ENCODE measurements around the gene RPL13A. TPM values are rescaled to one million over a fixed set of nuclear protein-coding genes. Genes with fewer than 3 reads are reported as not detected.

The RPL13A gene
- total and polyA plus RNA-seq, 2 of the 13 experiments (the other 11 are each of a cell fraction or from before 2014, with no cell fraction given): 2,601 to 3,407 TPM

GRCh38 chr19:49475995-49476880 is 11.2 kb upstream of the RPL13A start (continued):
- TF ChIP-seq GABPA (IDR thresholded peaks at IDR 0.05; ENCODE audit: low read depth, low read length): no peak
- 0 out of 2 replicates have a peak, but pooled peaks have one; percentile 8 for TF ChIP-seq GABPA (CRISPR knock-in tag; IDR thresholded peaks at IDR 0.05; ENCODE audit: low read depth)
- TF ChIP-seq ZNF879 (CRISPR knock-in tag; IDR thresholded peaks at IDR 0.05): no peak
- TF ChIP-seq RAD21 (CRISPR knock-in tag; IDR thresholded peaks at IDR 0.05): peak; percentile 36
- TF ChIP-seq GATAD2A (CRISPR knock-in tag; IDR thresholded peaks at IDR 0.05): peak; percentile 42; the same call in 1 of the 2 replicates
- 0 out of 2 replicates have a peak, but pooled peaks have one; percentile 36 for TF ChIP-seq ZBTB33 (CRISPR knock-in tag; IDR thresholded peaks at IDR 0.05)
- no peak for TF ChIP-seq ZNF138 (CRISPR knock-in tag; IDR thresholded peaks at IDR 0.05; ENCODE audit: low read depth)
- no peak for TF ChIP-seq ATF1 (CRISPR knock-in tag; IDR thresholded peaks at IDR 0.05)
- TF ChIP-seq MYNN (CRISPR knock-in tag; IDR thresholded peaks at IDR 0.05; ENCODE audit: low read depth): no peak
- no peak for TF ChIP-seq KDM4B (CRISPR knock-in tag; IDR thresholded peaks at IDR 0.05)
- TF ChIP-seq ZNF709 (CRISPR knock-in tag; IDR thresholded peaks at IDR 0.05): no peak
- no peak for TF ChIP-seq ZNF12 (CRISPR knock-in tag; IDR thresholded peaks at IDR 0.05)
- TF ChIP-seq ZFP36 (IDR thresholded peaks at IDR 0.05; ENCODE audit: borderline replicate concordance, low read depth, low read length, partially characterized antibody): peak; percentile 68
- TF ChIP-seq CTCF (CRISPR knock-in tag; IDR thresholded peaks at IDR 0.05): peak; percentile 81
- no peak for TF ChIP-seq ZNF530 (CRISPR knock-in tag; IDR thresholded peaks at IDR 0.05; ENCODE audit: low read depth)
- peak; percentile 28; the same call in 1 of the 2 replicates for TF ChIP-seq ZFX (CRISPR knock-in tag; IDR thresholded peaks at IDR 0.05; ENCODE audit: low read depth)
- TF ChIP-seq SAP130 (CRISPR knock-in tag; IDR thresholded peaks at IDR 0.05; ENCODE audit: low read depth): 0 out of 2 replicates have a peak, but pooled peaks have one; percentile 19
- TF ChIP-seq ZNF331 (CRISPR knock-in tag; IDR thresholded peaks at IDR 0.05): peak; percentile 99
- TF ChIP-seq ARID2 (CRISPR knock-in tag; IDR thresholded peaks at IDR 0.05; ENCODE audit: borderline replicate concordance): no peak
- no peak for TF ChIP-seq ZNF143 (CRISPR knock-in tag; IDR thresholded peaks at IDR 0.05)
- TF ChIP-seq ZNF234 (CRISPR knock-in tag; conservative IDR thresholded peaks at IDR 0.05): no peak
- TF ChIP-seq ZNF691 (CRISPR knock-in tag; IDR thresholded peaks at IDR 0.05; ENCODE audit: borderline replicate concordance, low read depth): no peak
- no peak for TF ChIP-seq ZBTB34 (CRISPR knock-in tag; IDR thresholded peaks at IDR 0.05)
- no peak for TF ChIP-seq NFE2L2 (IDR thresholded peaks at IDR 0.05; ENCODE audit: low read length)
- TF ChIP-seq HES4 (CRISPR knock-in tag; IDR thresholded peaks at IDR 0.05; ENCODE audit: borderline replicate concordance): no peak

Measured in HepG2 (cell line).